ENCODE results near the gene PSME3IP1.
"Not testable (repeated sequence)": the region's sequence is repeated elsewhere in the genome, so short reads cannot be mapped to it uniquely, and the experiment has no call there.

PSME3IP1 gene

DNA sequence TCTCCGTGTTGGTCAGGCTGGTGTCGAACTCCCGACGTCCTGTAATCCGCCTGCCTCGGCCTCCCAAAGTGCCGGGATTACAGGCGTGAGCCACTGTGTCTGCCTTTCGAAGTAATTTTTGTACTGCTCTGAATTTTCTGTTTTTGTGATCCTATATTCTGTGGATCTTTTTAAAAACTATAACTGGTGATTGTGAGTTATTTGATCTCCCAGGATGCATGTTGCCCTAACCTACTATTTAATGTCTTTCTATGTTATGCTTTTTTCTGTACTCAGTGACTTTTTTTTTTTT lies 2.8 kb upstream of the PSME3IP1 start:
- H3K4me3 ChIP-seq (ENCODE audit: low read length) = no peak overlapping the region
- TF ChIP-seq, protein P1, sequence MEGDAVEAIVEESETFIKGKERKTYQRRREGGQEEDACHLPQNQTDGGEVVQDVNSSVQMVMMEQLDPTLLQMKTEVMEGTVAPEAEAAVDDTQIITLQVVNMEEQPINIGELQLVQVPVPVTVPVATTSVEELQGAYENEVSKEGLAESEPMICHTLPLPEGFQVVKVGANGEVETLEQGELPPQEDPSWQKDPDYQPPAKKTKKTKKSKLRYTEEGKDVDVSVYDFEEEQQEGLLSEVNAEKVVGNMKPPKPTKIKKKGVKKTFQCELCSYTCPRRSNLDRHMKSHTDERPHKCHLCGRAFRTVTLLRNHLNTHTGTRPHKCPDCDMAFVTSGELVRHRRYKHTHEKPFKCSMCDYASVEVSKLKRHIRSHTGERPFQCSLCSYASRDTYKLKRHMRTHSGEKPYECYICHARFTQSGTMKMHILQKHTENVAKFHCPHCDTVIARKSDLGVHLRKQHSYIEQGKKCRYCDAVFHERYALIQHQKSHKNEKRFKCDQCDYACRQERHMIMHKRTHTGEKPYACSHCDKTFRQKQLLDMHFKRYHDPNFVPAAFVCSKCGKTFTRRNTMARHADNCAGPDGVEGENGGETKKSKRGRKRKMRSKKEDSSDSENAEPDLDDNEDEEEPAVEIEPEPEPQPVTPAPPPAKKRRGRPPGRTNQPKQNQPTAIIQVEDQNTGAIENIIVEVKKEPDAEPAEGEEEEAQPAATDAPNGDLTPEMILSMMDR (IDR thresholded peaks at IDR 0.05; ENCODE audit: insufficient read depth, low read depth, low read length, missing control alignments) = no peak
- DNase-seq (ENCODE audit: low read depth) = no peak

DNA sequence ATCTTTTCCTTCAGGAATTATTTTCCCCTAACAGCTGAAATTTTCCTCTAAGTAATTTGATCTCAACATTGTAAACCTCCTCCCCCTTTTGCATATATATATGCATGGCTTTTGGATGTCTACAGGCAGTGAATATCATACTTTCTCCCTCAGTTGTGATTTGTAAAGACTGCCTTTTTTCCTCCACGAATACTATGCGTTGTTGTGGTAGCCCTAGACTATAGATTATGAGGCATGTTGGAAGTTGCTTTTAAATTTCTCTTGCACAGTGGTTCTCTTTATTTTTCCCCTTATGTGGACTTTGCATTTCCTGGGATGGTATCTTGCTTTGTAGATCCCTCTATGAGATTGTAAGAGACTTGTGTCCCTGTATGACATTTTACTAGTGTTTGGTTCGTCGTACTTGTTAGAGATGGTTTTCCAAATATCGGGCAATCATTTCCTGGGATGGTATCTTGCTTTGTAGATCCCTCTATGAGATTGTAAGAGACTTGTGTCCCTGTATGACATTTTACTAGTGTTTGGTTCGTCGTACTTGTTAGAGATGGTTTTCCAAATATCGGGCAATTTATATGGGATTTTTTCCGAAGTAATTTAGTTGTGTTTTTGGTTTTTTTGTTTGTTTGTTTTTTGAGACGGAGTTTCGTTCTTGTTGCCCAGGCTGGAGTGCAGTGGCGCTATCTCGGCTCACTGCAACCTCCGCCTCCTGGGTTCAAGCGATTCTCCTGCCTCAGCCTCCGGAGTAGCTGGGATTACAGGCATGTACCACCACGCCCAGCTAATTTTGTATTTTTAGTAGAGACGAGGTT lies 2.3 kb upstream of the PSME3IP1 start:
- DNase-seq (ENCODE audit: low read depth) = not testable (repeated sequence)

DNA sequence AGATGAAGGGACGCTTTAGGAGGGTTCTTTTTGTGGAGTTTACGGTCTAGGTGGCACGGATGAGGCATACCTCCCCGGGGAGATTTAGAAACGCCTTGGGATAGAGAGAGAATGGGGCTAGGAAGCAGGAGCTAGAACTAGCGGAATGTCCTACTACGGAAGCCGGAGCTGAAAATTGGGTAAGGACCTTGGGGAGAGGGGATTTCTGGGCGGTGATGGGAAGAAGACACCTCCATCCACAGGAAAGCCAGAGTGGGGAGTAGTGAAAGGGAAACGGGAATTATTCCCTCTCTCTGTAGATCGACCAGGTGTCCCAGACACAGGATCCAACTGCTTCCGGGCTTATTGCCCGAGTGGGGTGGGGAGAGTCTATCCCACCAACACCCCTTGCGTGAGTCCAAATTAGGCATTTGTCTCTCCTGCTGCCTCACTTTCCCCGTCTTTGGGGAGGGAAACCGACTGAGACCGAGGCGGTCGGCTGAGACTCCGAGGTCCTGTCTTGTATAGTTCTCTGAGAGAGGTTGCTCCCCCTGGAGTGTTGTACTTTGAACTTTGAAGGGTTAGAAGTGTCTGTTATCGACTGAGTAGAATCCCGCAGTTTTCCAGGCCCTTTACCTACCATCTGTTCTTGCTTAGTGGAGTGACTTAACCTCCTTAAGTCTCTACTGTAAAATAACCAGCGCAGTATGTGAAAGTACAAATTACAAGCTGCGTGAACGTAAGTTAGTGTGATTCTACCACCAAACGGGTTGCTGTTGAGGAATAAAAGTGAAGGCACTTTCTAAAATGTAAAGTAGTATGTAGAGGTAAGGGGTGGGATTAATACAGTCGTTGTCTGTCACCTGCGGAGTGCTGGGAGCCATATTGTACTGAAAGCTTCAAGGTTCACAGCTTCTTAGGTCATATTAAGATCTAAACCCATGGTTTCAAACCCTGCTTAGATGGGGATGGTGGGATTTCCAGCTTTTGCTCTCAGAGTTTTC lies 1.3 kb upstream of the PSME3IP1 start:
- DNase-seq (ENCODE audit: low read depth) = peak; percentile 36
- TF ChIP-seq, protein P1 (IDR thresholded peaks at IDR 0.05; ENCODE audit: insufficient read depth, low read depth, low read length, missing control alignments) = no peak
- H3K4me3 ChIP-seq (ENCODE audit: low read length) = peak overlapping the region; percentile 94

More for the DNA sequence above, 2.3 kb upstream of the PSME3IP1 start:
- H3K4me3 ChIP-seq (ENCODE audit: low read length) = peak overlapping the region; percentile 94

DNA sequence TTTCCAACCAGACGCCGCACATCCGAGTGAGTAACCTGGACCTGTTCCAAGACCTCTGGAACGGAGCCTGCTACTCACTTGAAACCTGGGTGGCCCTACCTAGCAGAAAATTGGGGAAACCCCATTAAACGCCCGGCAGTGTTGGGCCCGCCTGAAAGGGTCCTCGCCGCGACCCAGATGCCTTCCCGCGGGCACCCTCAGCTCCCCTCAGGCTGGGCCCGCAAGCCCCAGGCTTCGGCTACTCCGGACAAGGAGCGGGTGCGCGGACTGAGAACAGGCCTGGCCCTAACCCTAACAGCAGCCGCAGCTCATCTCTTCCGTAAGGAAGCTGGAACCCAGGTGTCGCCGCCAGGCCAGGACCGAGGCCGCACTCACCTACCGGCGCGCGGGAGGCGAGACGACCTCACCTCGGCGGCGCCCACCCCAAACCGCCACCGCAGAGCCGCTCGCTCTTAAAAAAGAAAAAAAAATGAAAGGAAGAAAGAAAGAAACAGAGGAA lies 344 bp downstream of the PSME3IP1 start:
- peak; percentile 81 for DNase-seq (ENCODE audit: low read depth)
- TF ChIP-seq, protein P1 (IDR thresholded peaks at IDR 0.05; ENCODE audit: insufficient read depth, low read depth, low read length, missing control alignments) = no peak
- peak overlapping the region; percentile 94 for H3K4me3 ChIP-seq (ENCODE audit: low read length)

DNA sequence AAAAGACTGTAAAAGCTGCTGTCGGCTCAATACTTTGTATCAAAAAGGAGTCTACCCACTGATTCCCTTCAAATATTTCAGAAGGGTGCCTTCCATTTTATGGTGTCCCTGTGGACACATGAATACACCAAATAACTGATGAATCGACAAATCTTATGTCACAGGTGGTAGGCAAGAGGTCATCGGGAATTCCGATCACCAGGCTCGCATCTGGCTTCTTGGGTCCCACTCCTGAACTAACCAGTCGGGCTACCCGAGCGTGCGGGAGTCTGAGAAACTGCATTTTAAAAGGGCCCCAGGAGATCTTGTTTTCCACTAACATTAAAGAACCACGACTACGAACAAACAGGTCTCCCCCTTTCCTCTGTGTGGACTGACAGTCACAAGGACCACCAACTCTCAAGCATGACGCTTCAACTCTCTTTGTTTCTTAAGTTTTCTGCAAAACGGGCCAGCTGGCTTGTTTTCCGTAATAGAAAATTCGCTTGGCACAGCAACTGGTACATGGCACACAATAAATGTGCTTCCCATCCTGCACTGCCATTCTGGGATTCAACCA lies 873 bp downstream of the PSME3IP1 start:
- H3K4me3 ChIP-seq (ENCODE audit: low read length) = peak overlapping the region; percentile 94
- TF ChIP-seq, protein P1 (IDR thresholded peaks at IDR 0.05; ENCODE audit: insufficient read depth, low read depth, low read length, missing control alignments) = no peak
- DNase-seq (ENCODE audit: low read depth) = no peak

DNA sequence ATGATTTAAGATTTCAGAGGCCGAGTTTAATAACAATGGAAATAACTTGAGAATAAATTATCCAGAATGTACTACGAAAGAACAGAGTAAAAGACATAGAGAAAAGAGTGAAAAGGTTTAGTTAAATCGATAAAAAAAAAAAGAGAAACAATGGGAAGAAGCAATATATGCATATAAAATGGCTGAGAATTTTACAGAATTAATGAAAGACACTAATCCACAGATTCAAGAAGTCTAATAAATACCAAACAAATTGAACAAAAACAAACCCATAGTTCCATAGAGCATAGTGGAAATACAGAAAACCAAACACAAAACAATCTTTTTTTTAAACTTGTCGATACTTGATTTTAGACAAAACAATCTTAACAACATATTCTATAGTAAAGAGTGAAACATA lies 1.7 kb downstream of the PSME3IP1 start:
- no peak for DNase-seq (ENCODE audit: low read depth)
- TF ChIP-seq, protein P1 (IDR thresholded peaks at IDR 0.05; ENCODE audit: insufficient read depth, low read depth, low read length, missing control alignments) = no peak
- H3K4me3 ChIP-seq (ENCODE audit: low read length) = no peak overlapping the region
